HG03460 (cell line): ENCODE results near the gene FIP1L1.
"Not testable (repeated sequence)": the region's sequence is repeated elsewhere in the genome, so short reads cannot be mapped to it uniquely, and the experiment has no call there.

Experiments
- ATAC-seq: cut with Tn5 transposase; IDR thresholded peaks from one replicate; pipeline ENCODE4 v1.9.1; 2021; ENCODE audit not compliant: unreplicated experiment

FIP1L1 gene

GRCh38 chr4:53466576-53466975 is 89.1 kb downstream of the FIP1L1 start:
- ATAC-seq, result not testable (repeated sequence)

DNA sequence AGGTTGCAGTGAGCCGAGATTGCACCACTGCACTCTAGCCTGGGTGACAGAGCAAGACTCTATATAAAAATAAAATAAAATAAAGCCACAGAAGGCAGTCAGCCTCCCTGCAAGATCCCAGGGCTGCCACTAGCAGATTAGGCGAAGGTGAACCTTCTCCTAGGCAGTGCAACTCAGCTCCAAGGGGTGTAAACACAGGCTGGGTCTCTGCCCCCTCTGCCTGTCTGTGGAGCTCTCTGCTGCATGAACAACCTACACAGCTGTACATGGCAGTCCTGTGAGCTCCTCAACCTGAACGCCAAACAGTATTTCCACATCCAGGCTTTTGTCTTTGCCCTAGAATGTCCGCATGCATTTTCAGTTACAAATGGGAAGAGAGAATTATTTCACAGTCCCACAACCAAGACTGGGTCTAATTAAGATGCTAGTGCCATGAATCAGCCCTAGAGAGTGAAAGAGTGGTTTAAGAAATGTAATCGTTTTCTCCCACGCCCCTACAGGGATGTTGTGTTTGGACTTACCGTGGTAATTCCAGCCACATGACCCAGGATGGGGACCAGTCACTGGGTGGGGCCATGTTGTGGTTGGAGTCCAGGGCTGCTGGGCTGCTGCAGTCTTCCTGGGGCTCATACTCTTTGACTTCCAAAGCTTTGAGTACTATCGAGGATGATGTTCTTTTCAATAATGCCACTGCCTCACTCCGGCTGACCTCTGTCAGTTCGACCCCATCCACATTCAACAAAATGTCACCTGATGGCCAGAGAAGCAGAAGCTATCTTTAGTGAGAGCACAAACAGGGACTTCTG is 99.0 kb downstream of the FIP1L1 start:
- ATAC-seq, result no peak

DNA sequence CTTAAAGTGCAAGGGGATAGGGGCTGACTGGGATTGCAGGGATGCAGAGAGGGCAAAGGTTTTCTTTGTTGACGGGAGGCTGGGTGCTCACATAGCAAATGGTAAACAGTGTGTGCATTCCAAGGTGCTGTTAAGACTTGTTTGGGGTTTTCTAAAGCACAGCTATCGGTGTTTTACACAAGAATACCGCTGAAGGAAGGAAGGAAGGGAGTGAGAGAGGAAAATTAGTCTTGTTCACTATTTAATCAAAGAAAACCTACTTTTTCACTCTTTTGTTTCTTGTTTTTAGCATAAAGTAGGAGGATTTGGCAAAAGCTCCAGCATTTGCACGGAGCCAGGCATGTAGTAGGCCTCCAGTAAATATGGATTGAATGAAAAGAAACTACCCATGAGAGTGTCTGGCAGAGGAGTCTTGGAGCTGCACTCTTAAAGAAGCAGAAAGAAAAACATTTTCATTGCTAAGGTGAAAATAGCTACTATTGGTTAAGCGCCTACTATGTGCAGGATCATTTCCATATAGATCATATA is 99.7 kb downstream of the FIP1L1 start:
- no peak for ATAC-seq

DNA sequence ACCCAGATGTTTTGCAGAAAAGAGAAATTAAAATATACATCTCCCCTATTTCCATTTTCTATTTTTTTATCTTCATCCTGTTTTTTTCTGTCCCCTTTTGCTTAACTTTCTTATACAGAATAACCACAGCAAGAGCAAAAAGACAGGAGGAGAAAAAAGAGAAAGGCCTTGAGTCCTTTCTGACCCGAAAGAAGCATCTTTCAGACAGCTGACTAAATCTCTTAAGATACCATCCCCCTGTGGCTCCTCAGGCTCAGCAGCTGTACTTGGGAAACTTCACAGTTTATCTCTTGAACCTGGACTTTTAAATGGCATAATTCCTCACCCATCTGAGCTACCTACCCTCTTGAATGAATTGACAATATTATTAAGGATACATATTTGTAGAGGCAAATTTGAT is 100.2 kb downstream of the FIP1L1 start:
- ATAC-seq, result no peak

GRCh38 chr4:53478671-53479456 is 101.4 kb downstream of the FIP1L1 start:
- ATAC-seq, result no peak

GRCh38 chr4:53479736-53480525 is 102.5 kb downstream of the FIP1L1 start:
- no peak for ATAC-seq

GRCh38 chr4:53480909-53481308 is 103.5 kb downstream of the FIP1L1 start:
- no peak for ATAC-seq

GRCh38 chr4:53481586-53481985 is 104.1 kb downstream of the FIP1L1 start:
- no peak for ATAC-seq

- ATAC-seq, result no peak
Measured at GRCh38 chr4:53483250-53483649, 105.8 kb downstream of the FIP1L1 start.

DNA sequence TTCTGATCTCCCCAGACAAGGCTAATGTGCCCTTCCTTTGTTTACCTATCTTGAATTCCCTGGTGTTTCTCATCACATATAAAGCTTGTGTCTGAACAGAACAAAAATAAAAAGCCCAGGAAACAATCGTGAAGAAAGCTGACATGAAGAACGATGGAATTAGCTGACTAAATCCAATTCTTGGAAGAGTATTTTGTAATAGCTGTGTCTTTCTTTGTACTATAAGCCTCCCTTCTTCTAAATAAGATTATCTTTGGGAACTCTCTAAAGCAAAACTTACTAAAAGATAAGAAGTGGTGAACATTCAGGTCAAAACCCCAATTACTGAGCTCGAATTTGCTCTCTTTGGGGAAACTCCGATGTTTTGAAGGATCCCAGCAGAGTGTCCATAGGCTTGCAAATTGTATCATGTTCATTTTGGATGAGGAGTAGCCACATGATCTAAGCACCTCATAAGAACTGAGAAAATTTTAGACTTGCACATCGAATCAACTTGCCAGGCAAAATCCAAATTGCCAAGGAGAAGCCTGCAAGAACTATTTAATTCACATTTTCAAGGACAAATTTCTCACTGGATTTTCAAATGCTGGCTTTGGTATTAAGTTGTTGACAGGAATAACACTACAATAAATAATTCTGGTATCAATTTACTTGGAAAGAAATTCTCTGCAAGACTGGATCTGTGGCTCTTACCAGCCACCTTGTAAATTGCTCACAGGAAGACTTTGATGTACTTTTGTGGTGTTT is 107.6 kb downstream of the FIP1L1 start:
- ATAC-seq, result no peak

GRCh38 chr4:53485658-53486040 is 108.2 kb downstream of the FIP1L1 start:
- ATAC-seq, result no peak

DNA sequence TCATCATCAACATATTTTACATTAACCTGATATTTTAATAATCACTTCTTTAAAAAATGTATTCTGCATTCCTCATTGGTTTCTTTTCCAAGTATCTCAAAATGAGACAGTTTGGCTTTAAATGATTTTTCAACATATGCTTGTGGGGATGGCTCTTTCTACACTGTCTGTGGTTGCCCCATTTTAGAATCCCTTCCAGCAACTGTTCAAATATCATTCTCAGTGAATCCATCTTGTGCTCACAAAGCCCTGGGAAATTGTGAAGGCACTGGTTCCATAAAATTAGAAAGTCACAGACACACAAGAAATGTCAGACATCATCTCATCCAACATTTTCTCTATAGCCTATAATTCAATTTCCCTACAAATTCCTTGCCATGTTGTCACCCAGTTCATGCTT is 110.3 kb downstream of the FIP1L1 start:
- no peak for ATAC-seq

- ATAC-seq, result no peak
Measured at GRCh38 chr4:53489279-53489889, 111.9 kb downstream of the FIP1L1 start.

- ATAC-seq, result no peak
Measured at GRCh38 chr4:53490161-53490956, 112.9 kb downstream of the FIP1L1 start.

DNA sequence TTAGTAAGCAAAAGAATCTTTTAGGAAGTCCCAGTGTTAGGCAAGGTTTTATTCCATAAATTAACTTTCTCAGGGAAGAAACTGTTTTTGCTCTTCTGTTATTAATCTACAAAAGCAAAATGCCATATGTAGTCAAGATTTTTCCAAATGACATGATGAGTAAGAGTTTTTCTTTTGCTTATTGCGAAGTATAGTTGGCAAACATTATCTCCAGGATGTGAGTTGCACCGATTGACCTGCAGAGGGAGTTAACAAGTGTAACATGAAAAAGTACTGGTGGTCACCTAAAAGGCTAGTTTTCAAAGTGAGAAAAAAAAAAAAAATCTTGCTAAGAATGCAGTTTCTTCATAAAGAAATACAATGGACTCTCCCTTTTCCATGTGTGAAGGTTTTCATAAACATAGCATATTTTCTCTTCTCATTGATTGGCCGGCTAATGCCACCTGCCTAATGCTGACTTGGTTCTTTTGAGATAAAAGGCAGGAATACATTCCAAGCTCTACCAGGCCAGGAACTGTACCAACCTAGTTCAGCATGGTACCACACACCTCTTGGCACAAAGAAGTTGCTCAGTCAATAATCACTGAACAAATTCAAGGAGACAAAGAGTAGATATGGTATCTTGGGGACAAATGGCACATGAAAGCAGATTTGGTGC is 113.7 kb downstream of the FIP1L1 start:
- ATAC-seq, result no peak

- no peak for ATAC-seq
Measured at GRCh38 chr4:53494851-53495250, 117.4 kb downstream of the FIP1L1 start.

DNA sequence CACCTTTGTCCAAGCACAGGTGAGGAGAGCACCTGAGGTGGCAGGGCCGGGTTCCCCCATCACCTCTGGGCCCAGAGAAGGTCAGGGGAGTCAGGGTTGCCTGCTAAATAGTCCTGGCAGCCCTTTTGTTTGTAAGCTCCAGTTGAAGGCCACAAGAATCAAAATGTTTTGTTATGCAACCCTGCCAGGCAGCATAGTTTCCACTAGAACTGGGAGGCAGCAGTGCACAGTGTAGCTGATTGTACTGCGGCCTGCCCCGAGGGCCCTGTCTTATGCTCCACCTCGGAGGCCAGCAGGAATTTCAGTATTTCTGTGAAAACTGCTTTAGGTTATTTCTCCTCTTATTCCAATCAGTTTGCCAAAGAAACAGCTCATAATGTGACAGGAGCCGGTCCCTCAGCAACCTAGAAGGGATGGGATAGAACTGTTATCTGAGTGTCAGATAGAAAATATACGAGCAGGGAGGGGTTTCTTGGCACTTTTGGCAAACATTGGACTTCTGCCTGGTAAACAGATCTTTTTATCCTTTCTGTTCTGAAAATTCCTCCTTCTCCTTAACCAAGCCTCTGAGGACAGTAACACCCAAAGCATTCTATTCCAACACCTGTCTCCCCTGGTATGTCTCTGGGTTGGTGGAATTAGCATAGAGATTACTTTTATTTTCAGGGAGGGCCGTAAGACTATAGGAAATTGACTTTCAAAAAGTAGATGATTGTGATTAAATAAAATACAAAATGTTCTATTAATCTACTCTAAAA is 120.2 kb downstream of the FIP1L1 start:
- no peak for ATAC-seq

- no peak for ATAC-seq
Measured at GRCh38 chr4:53498706-53499105, 121.3 kb downstream of the FIP1L1 start.
